PC-3 (cell line): ENCODE measurements around the gene TSPAN4. TPM values are rescaled to one million over a fixed set of nuclear protein-coding genes. Genes with fewer than 3 reads are reported as not detected.

ENCODE experiments used
- ATAC-seq: fragments of 200-7000 bp; cut with Tn5 transposase; 2 replicates; pipeline ENCODE4 v1.9.1; 2020; ENCODE audit warnings: mild to moderate bottlenecking, moderate library complexity
- BruUV-seq: library from RNA; stranded (reverse); fragments of 400-500 nt; replicated peaks from 2 replicates; lab custom pipeline; 2021; lab: Mats Ljungman, UMichigan
- CTCF ChIA-PET: fragments of 300-600 bp; sonication (Branson Sonifier 250); formaldehyde crosslinking; loops from one replicate; lab custom pipeline; 2022; ENCODE audit warnings: antibody characterized with exemption; lab: Charles Lee
- POLR2A ChIA-PET: fragments of 300-600 bp; sonication (Branson Sonifier 250); formaldehyde crosslinking; loops from one replicate; lab custom pipeline; 2022; ENCODE audit warnings: antibody characterized with exemption; ENCODE audit not compliant: unreplicated experiment; lab: Charles Lee
- DNase-seq: peaks from one replicate; pipeline ENCODE4 v3.0.0-alpha.2; 2015
- H2AFZ ChIP-seq: fragments of 300-600 bp; sonication (generic); 2 replicates; pipeline ENCODE4 v1.6.0; 2016; ENCODE audit warnings: antibody characterized with exemption, low read length
- H3F3A ChIP-seq: fragments of 300-600 bp; sonication (generic); one replicate; pipeline ENCODE4 v1.6.0; 2017; ENCODE audit warnings: antibody characterized with exemption, low read length, control low read depth, mild to moderate bottlenecking; ENCODE audit not compliant: unreplicated experiment
- H3K27ac ChIP-seq: fragments of 300-600 bp; sonication (generic); 2 replicates; pipeline ENCODE4 v1.5.1; 2016; ENCODE audit warnings: mild to moderate bottlenecking, low read length
- H3K27me3 ChIP-seq: fragments of 300-600 bp; sonication (generic); 2 replicates; pipeline ENCODE4 v1.6.1; 2016; ENCODE audit warnings: low read length, mixed read lengths
- H3K36me3 ChIP-seq: fragments of 300-600 bp; sonication (generic); 2 replicates; pipeline ENCODE4 v1.6.1; 2016; ENCODE audit warnings: low read depth, mixed run types, low read length, mixed read lengths
- H3K4me1 ChIP-seq: fragments of 300-600 bp; sonication (generic); 2 replicates; pipeline ENCODE4 v1.5.1; 2016; ENCODE audit warnings: low read length; ENCODE audit not compliant: insufficient read depth
- H3K4me2 ChIP-seq: fragments of 300-600 bp; sonication (generic); 2 replicates; pipeline ENCODE4 v1.6.0; 2016; ENCODE audit warnings: low read length
- H3K4me3 ChIP-seq: fragments of 300-600 bp; sonication (generic); 2 replicates; pipeline ENCODE4 v1.5.1; 2016; ENCODE audit warnings: mild to moderate bottlenecking, low read length, mixed read lengths
- H3K79me2 ChIP-seq: fragments of 300-600 bp; sonication (generic); 2 replicates; pipeline ENCODE4 v1.6.1; 2017; ENCODE audit warnings: low read length, mixed read lengths
- H3K9ac ChIP-seq: fragments of 300-600 bp; sonication (generic); 2 replicates; pipeline ENCODE4 v1.6.0; 2016; ENCODE audit warnings: mild to moderate bottlenecking, low read length
- H3K9me2 ChIP-seq: fragments of 300-600 bp; sonication (generic); replicated peaks from 2 replicates; pipeline ENCODE4 v1.6.1; 2016; ENCODE audit warnings: mixed run types, low read length, mixed read lengths
- H3K9me3 ChIP-seq: fragments of 300-600 bp; sonication (generic); 2 replicates; pipeline ENCODE4 v1.6.1; 2016; ENCODE audit warnings: low read length, mixed read lengths
- H4K20me1 ChIP-seq: fragments of 300-600 bp; sonication (generic); 2 replicates; pipeline ENCODE4 v1.6.1; 2016; ENCODE audit warnings: low read length, mixed read lengths
- CTCF ChIP-seq: fragments of 300-600 bp; sonication (generic); conservative IDR thresholded peaks from 2 replicates; pipeline ENCODE4 v1.5.1; 2017; ENCODE audit warnings: antibody characterized with exemption, low read depth, mild to moderate bottlenecking, low read length
- EZH2 ChIP-seq: fragments of 300-600 bp; sonication (generic); IDR thresholded peaks from one replicate; pipeline ENCODE4 v1.6.1; 2017; ENCODE audit warnings: antibody characterized with exemption, mild to moderate bottlenecking, low read length; ENCODE audit not compliant: unreplicated experiment
- EZH2phosphoT487 ChIP-seq: fragments of 300-600 bp; sonication (generic); IDR thresholded peaks from 2 replicates; pipeline ENCODE4 v1.6.1; 2018; ENCODE audit warnings: mild to moderate bottlenecking, antibody characterized with exemption, low read length, borderline replicate concordance
- intact Hi-C: fragments of 100-400 bp; cut with micrococcal nuclease; formaldehyde crosslinking; loops from 2 replicates; pipeline ENCODE4 v1.9.0; 2023
- total RNA-seq: library from RNA; depleted of rRNA; stranded (reverse); fragments of >200 nt; gene quantifications from 2 replicates; pipeline ENCODE4 v1.2.3, GENCODE V29; 2014

Gene TSPAN4
- total RNA-seq, 1 experiment from 2014 or later: 121 TPM

- POLR2A ChIA-PET: no interaction called here
- no peak for ATAC-seq
Measured at GRCh38 chr11:836700-837099, 6.0 kb upstream of the TSPAN4 start.

GRCh38 chr11:837189-837989 lies 5.3 kb upstream of the TSPAN4 start:
- intact Hi-C loops: no loop called here
- DNase-seq: no peak
- peaks cover 11% of the 10 kb centered on the region for H3F3A ChIP-seq
- no peak overlapping the region for H3K9ac ChIP-seq
- no peak overlapping the region for H3K4me2 ChIP-seq
- H3K27me3 ChIP-seq: no peaks in the 10 kb centered on the region
- TF ChIP-seq EZH2: no peak
- TF ChIP-seq EZH2phosphoT487: no peak
- no peak for TF ChIP-seq CTCF
- H3K36me3 ChIP-seq: peaks cover 53% of the 10 kb centered on the region
- POLR2A ChIA-PET: interaction anchor here (0.7 kb wide), 1 partner anchor 271 kb away, joined by 4 read pairs; no protein-coding TSS in a partner anchor
- no peaks in the 10 kb centered on the region for H3K9me3 ChIP-seq
- H3K9me2 ChIP-seq: no peaks in the 10 kb centered on the region
- H3K79me2 ChIP-seq: peaks cover 77% of the 10 kb centered on the region
- no peak overlapping the region for H3K27ac ChIP-seq
- no peak overlapping the region for H2AFZ ChIP-seq
- no TSS peak for BruUV-seq
- CTCF ChIA-PET: no interaction called here
- peaks cover 41% of the 10 kb centered on the region for H4K20me1 ChIP-seq
- no peak for ATAC-seq
- H3K4me3 ChIP-seq: no peak overlapping the region
- H3K4me1 ChIP-seq: peaks cover 26% of the 10 kb centered on the region

More at GRCh38 chr11:836700-837099, 6.0 kb upstream of the TSPAN4 start:
- H3K4me1 ChIP-seq: peaks cover 33% of the 10 kb centered on the region
- peaks cover 35% of the 10 kb centered on the region for H4K20me1 ChIP-seq
- no peak overlapping the region for H3K4me3 ChIP-seq
- H3K9ac ChIP-seq: no peak overlapping the region
- peaks cover 11% of the 10 kb centered on the region for H3F3A ChIP-seq
- no peak overlapping the region for H3K4me2 ChIP-seq
- CTCF ChIA-PET: no interaction called here
- H2AFZ ChIP-seq: no peak overlapping the region
- intact Hi-C loops: no loop called here
- H3K9me2 ChIP-seq: no peaks in the 10 kb centered on the region
- H3K79me2 ChIP-seq: peaks cover 77% of the 10 kb centered on the region
- TF ChIP-seq EZH2phosphoT487 (no peak), CTCF (no peak), EZH2 (no peak)
- H3K27me3 ChIP-seq: no peaks in the 10 kb centered on the region
- no peak overlapping the region for H3K27ac ChIP-seq
- peaks cover 53% of the 10 kb centered on the region for H3K36me3 ChIP-seq
- no peak for DNase-seq
- no TSS peak for BruUV-seq
- no peaks in the 10 kb centered on the region for H3K9me3 ChIP-seq

GRCh38 chr11:837990-838307 lies 4.7 kb upstream of the TSPAN4 start:
- intact Hi-C loops: no loop called here
- DNase-seq: no peak
- H3F3A ChIP-seq: peaks cover 11% of the 10 kb centered on the region
- peaks cover 25% of the 10 kb centered on the region for H3K4me1 ChIP-seq
- ATAC-seq: no peak
- no peak overlapping the region for H2AFZ ChIP-seq
- H4K20me1 ChIP-seq: peaks cover 41% of the 10 kb centered on the region
- peaks cover 53% of the 10 kb centered on the region for H3K36me3 ChIP-seq
- BruUV-seq: no TSS peak
- no peak overlapping the region for H3K4me3 ChIP-seq
- ChIA-PET POLR2A (interaction anchor here (0.6 to 0.7 kb wide), 2 partner anchors 19 to 271 kb away, joined by 4 to 5 read pairs; partner anchors contain the start of gene PNPLA2), CTCF (no interaction called here)
- TF ChIP-seq CTCF (no peak), EZH2phosphoT487 (no peak), EZH2 (no peak)
- H3K27ac ChIP-seq: no peak overlapping the region
- no peaks in the 10 kb centered on the region for H3K9me2 ChIP-seq
- no peaks in the 10 kb centered on the region for H3K9me3 ChIP-seq
- H3K27me3 ChIP-seq: no peaks in the 10 kb centered on the region
- no peak overlapping the region for H3K9ac ChIP-seq
- H3K79me2 ChIP-seq: peaks cover 78% of the 10 kb centered on the region
- H3K4me2 ChIP-seq: no peak overlapping the region
